DLD1 (cell line): ENCODE data around the gene NAALADL2.

ENCODE experiments used
- in situ Hi-C: cut with HindIII; loops from 2 replicates; pipeline ENCODE4 v1.10.0; 2017; ENCODE audit warnings: low sequenced_read_pairs

The NAALADL2 gene

GRCh38 chr3:175619369-175619768 lies 760.2 kb downstream of the NAALADL2 start:
- in situ Hi-C loops, result no loop called here

GRCh38 chr3:175620093-175620492 lies 761.0 kb downstream of the NAALADL2 start:
- in situ Hi-C loops, result no loop called here

GRCh38 chr3:175620532-175620931 lies 761.4 kb downstream of the NAALADL2 start:
- in situ Hi-C loops, result no loop called here

DNA sequence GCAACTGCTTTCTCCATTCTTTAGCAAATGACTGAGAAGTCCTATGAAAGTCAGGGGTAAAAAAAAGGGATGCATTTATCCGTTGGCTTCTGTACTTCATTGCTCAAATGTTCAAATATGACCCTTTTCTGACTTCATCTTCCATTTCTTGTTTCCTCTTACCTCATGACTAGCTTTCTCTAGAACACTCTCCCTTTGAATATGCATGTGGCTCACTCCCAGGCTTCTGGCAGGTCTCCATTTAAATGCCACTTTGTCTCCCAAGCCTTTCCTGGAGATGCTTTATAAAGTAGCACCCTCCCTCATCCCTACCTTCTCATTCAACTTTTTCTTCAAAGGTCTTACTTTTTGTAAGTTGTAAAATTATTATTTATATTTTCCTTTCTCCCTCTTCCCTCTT lies 781.8 kb downstream of the NAALADL2 start:
- in situ Hi-C loops, result no loop called here

DNA sequence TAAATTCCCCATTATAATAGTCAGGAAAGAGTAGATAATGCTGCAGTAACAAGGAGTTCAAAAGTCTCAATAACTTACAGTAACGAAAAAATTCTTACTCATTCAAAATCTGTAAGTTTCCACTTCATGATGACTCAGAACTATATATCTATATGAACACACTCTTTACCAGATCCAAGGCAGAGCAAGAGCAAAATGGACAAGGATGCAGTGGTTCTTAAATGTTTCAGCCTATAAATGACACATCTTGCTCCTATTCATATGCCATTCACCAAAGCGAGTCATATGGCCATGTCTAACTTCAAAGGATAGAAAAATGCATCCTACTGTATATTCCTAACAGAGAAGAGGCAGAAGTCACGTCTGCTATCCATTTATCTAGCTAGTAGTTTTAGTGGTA lies 787.7 kb downstream of the NAALADL2 start:
- in situ Hi-C loops, result no loop called here

GRCh38 chr3:175648899-175649298 lies 789.8 kb downstream of the NAALADL2 start:
- in situ Hi-C loops, result no loop called here

DNA sequence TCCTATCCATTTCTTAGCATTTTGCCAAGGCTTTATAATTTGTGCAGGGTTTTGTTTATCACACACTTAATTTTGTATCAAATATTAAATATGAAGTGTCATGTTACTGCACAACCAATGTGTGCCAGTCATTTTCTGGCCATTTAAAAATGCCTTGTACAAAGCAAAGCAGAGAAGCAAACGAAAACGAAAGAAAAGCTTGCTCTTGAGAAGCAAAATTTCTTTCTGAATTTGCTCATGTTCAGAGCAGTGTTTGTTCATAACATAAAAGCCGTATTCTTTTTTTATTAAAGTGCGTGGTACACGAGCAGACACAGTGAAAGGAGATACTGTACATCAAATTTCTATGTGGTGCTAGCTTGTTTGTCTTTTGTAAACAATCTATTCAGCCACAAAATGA lies 792.6 kb downstream of the NAALADL2 start:
- in situ Hi-C loops, result no loop called here

DNA sequence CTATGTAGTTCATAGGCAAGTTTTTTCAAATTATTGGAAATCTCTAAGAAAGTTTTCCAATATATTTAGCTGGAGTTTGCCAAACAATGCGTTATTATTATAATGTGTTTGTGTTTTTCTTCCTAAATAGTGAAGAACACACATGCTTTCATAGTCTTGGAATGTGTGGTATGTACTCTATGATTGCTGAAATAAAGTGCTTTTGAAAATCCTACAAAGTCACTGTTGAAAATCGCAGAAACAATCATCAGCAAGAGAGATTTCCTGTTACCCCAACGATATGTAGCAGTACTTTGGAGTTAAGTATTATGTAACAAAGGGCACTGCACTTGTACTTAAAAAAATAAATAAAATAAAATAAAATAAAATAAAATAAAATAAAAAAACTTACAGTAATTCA lies 796.2 kb downstream of the NAALADL2 start:
- in situ Hi-C loops, result no loop called here

GRCh38 chr3:175656461-175656860 lies 797.3 kb downstream of the NAALADL2 start:
- in situ Hi-C loops, result no loop called here

DNA sequence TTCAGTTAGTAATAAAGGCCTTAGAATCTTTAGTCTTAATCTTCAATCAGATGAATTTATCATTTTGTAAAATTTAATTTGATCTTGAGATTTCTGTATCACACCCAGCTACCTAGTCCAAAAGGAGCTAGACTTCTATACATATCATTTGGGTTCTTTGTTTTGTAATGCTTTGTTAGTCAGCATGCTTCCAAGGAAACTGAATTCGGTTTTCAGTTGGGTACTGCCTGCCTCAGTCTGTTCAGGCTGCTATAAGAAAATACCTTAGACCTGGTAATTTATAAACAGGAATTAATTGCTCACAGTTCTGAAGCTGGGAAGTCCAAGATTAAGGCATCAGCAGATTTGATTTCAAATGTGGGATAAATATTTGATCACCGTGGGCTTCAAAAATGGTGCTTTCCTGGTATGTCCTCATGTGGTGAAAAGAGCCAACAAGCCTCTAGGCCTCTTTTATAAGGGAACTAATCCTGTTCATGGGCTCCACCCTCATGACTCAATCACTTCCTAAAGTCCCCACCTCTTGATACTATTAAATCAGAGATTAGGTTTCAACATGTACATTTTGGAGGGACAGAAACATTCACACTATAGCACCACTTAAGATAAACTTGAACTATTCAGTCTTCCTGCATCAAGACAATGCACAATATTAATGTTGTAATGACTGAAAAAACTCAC lies 800.7 kb downstream of the NAALADL2 start:
- in situ Hi-C loops, result no loop called here

- in situ Hi-C loops, result no loop called here
These were observed 803.7 kb downstream of the NAALADL2 start for GRCh38 chr3:175662815-175663214.

DNA sequence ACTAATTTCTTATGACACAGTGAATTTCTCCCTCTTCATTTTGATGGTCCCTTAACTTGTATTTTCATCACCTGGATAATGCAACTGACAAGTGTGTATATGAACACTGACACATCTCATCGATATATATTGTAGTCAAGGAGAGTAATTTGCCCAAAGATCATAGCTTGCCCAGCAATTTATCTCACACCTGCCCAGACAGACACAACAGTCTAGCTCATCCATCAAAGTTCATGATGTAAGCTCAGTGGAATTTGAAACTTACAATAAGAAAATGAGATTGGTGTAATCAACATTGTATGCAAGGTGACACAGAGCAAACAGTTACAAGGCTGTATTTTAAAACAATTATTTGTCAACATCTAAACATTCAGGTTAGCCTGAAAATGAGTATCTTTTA lies 805.8 kb downstream of the NAALADL2 start:
- in situ Hi-C loops, result no loop called here

- in situ Hi-C loops, result no loop called here
These were observed 809.2 kb downstream of the NAALADL2 start for GRCh38 chr3:175668300-175668699.

DNA sequence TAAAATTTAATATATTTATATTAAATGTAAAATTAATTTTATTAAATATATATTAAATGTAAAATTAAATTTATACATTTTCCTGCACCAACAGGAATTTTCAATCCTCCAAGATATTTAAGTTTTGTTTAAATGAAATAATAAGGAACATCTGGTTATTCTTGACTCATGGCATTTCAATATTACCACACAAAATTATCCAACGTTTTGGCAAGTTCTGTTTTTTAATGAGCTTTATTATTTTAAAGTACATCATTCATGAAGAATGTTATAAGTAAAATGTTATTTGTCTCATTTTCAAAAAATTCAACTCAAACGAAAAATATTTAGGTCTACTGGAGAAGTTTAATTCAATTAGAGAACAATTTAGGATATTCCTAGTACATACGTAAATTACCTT lies 811.4 kb downstream of the NAALADL2 start:
- in situ Hi-C loops, result no loop called here

- in situ Hi-C loops, result no loop called here
These were observed 813.1 kb downstream of the NAALADL2 start for GRCh38 chr3:175672119-175672689.

GRCh38 chr3:175679568-175679967 lies 820.4 kb downstream of the NAALADL2 start:
- in situ Hi-C loops, result no loop called here

DNA sequence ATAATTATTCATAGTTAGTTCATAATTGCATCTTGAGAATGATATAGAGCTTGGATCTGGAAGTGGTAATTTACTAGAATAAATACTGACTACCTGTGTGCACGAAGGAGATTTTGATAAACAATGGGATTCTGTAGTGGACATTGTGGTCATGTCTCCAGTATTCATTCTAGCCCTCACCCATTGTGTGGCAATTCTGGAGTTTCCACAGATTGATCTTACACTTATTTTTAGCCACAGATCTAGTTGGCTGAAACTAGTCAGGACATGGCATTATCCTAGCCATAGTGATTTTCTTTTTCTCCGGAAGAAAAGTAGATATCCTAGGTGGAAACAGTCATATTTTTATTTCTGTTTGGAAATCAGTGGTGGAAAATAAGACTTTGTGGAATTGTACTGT lies 833.1 kb downstream of the NAALADL2 start:
- in situ Hi-C loops, result no loop called here

DNA sequence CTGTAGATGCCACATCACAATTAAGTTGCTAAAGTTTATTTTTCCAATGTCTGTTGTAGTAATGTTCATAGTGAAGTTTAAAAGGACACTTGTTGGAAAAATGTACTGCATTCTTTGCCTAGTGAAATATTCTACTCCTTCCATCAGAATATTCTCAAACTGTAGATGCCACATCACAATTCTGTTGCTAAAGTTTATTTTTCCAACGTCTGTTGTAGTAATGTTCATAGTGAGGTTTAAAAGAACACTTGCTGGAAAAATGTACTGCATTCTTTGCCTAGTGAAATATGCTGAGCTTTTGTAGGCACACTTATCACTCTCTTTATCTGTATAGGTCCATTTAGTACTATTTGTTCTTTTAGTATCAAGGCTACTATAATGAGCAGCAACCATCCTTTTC lies 836.1 kb downstream of the NAALADL2 start:
- in situ Hi-C loops, result no loop called here

DNA sequence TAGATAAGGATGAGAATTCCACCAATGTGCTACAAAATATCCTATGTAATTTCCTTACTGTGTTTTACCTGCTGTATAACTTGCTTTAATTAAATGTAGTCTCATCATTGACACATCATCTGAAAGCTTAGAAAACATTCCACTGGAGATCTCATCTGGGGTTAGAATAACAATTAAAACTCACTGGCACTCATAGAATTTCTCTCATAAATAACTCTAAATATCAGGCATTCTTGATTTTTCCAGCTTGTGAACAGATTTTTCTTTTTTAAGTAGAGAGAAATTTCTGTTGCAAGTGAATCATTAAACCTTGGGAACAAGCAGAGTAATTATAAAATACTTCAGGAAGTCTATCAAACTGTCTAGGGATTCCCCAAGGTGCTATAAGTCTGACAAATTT lies 843.8 kb downstream of the NAALADL2 start:
- in situ Hi-C loops, result no loop called here

DNA sequence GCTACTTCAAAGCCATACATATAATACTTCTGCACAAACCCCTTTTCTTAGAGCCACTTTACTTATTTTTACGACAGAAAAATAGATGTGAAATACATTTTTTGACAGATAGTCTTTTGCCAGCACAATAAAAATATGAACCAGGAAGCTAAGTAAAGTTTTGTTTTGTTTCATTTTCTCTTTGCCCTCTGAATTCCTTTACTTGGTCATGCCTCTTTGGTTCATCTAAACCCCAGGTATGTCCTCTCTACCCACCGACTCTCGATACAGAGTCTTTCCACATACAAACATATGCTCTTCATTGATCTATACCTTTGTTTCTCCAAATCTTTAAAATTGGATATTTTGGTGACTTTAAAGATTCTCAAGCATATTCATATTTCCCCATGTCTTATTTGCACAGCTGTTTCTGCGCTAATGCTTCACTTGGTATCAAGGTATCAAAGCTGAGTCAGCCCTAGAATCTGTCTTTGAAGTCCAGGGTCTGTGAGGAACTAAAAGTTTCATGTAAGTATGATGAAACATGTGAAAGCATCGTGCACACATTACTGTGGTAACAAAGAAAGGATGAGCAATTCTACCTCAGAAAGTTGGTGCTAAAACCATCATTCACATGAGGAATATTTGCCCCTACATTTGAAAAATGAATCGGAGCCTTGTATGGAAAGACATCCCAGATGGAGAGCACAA lies 845.4 kb downstream of the NAALADL2 start:
- in situ Hi-C loops, result no loop called here

GRCh38 chr3:175713268-175713667 lies 854.1 kb downstream of the NAALADL2 start:
- in situ Hi-C loops, result no loop called here

DNA sequence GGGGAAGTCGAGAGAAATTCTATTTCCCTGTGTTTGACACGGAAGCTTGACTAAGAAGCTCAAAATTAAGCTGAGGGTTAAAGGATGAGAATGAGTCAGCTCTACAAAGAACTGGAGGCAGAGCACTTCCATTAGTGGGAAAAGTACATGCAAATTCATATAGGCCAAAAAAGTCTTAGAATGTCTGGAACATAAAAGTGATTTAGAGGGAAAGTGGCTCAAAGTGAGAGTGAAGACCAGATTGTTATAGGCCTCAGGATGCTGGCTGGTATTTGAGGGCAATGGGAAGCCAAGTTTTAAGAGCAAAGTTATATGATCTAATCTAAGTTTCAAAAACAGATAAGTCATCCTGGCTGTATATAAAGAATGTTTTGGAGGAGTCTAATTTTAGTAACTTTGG lies 857.3 kb downstream of the NAALADL2 start:
- in situ Hi-C loops, result no loop called here
